ENCODE results near the gene REV1.
"Not testable (repeated sequence)": the region's sequence is repeated elsewhere in the genome, so short reads cannot be mapped to it uniquely, and the experiment has no call there.

REV1 gene

GRCh38 chr2:99507937-99508818 is 18.4 kb upstream of the REV1 start:
- no peaks in the 10 kb centered on the region for H3K9me2 ChIP-seq (replicated peaks; ENCODE audit: insufficient read depth, low read length)
- no peak for TF ChIP-seq EZH2 (optimal IDR thresholded peaks at IDR 0.05; ENCODE audit: low read depth, low read length)
- TF ChIP-seq EZH2phosphoT487 (IDR thresholded peaks at IDR 0.05; ENCODE audit: low read length), result no peak
- no peak for TF ChIP-seq CTCF (IDR thresholded peaks at IDR 0.05; ENCODE audit: low read length)
- no peaks in the 10 kb centered on the region for H4K20me1 ChIP-seq (ENCODE audit: insufficient read depth, low read length)
- peak overlapping the region; percentile 4; the same call in 1 of the 2 replicates for H3K4me2 ChIP-seq (ENCODE audit: low read depth, low read length)
- H3K9ac ChIP-seq (ENCODE audit: low read length), result no peak overlapping the region
- peak overlapping the region; percentile 16; the same call in 1 of the 2 replicates for H3K27ac ChIP-seq (ENCODE audit: low read length)
- no peaks in the 10 kb centered on the region for H3F3A ChIP-seq (ENCODE audit: insufficient read depth, low read length)
- peak; percentile 33 for DNase-seq
- H3K9me3 ChIP-seq (replicated peaks; ENCODE audit: insufficient read depth, low read length), result no peaks in the 10 kb centered on the region
- H3K4me3 ChIP-seq (ENCODE audit: low read length), result no peak overlapping the region
- no peaks in the 10 kb centered on the region for H3K27me3 ChIP-seq (replicated peaks; ENCODE audit: insufficient read depth, low read length)
- no peak overlapping the region for H2AFZ ChIP-seq (ENCODE audit: low read length)
- no peaks in the 10 kb centered on the region for H3K79me2 ChIP-seq (ENCODE audit: low read length)
- H3K4me1 ChIP-seq (ENCODE audit: low read length), result peaks cover 6% of the 10 kb centered on the region
- no peaks in the 10 kb centered on the region for H3K36me3 ChIP-seq (replicated peaks; ENCODE audit: insufficient read depth, low read length)

- H3K4me2 ChIP-seq (ENCODE audit: low read depth, low read length), result no peak overlapping the region
- no peak for TF ChIP-seq CTCF (IDR thresholded peaks at IDR 0.05; ENCODE audit: low read length)
- no peak for TF ChIP-seq EZH2 (optimal IDR thresholded peaks at IDR 0.05; ENCODE audit: low read depth, low read length)
- TF ChIP-seq EZH2phosphoT487 (IDR thresholded peaks at IDR 0.05; ENCODE audit: low read length), result no peak
- no peaks in the 10 kb centered on the region for H4K20me1 ChIP-seq (ENCODE audit: insufficient read depth, low read length)
- no peak overlapping the region for H3K27ac ChIP-seq (ENCODE audit: low read length)
- no peaks in the 10 kb centered on the region for H3K9me3 ChIP-seq (replicated peaks; ENCODE audit: insufficient read depth, low read length)
- no peak overlapping the region for H2AFZ ChIP-seq (ENCODE audit: low read length)
- no peak overlapping the region for H3K4me3 ChIP-seq (ENCODE audit: low read length)
- H3K9me2 ChIP-seq (replicated peaks; ENCODE audit: insufficient read depth, low read length), result no peaks in the 10 kb centered on the region
- H3K79me2 ChIP-seq (ENCODE audit: low read length), result no peaks in the 10 kb centered on the region
- no peak for DNase-seq
- no peak overlapping the region for H3K9ac ChIP-seq (ENCODE audit: low read length)
- H3F3A ChIP-seq (ENCODE audit: insufficient read depth, low read length), result no peaks in the 10 kb centered on the region
- no peaks in the 10 kb centered on the region for H3K27me3 ChIP-seq (replicated peaks; ENCODE audit: insufficient read depth, low read length)
- H3K4me1 ChIP-seq (ENCODE audit: low read length), result peaks cover 6% of the 10 kb centered on the region
- no peaks in the 10 kb centered on the region for H3K36me3 ChIP-seq (replicated peaks; ENCODE audit: insufficient read depth, low read length)
Observed at GRCh38 chr2:99504844-99505584, 15.2 kb upstream of the REV1 start.

GRCh38 chr2:99503662-99504416 is 14.0 kb upstream of the REV1 start:
- not testable (repeated sequence) for H3K27ac ChIP-seq (ENCODE audit: low read length); H4K20me1 ChIP-seq (ENCODE audit: insufficient read depth, low read length); H3K79me2 ChIP-seq (ENCODE audit: low read length); H3F3A ChIP-seq (ENCODE audit: insufficient read depth, low read length); H3K9me2 ChIP-seq (replicated peaks; ENCODE audit: insufficient read depth, low read length); H3K4me3 ChIP-seq (ENCODE audit: low read length); H3K36me3 ChIP-seq (replicated peaks; ENCODE audit: insufficient read depth, low read length); DNase-seq; H3K9ac ChIP-seq (ENCODE audit: low read length); H3K4me1 ChIP-seq (ENCODE audit: low read length); H3K4me2 ChIP-seq (ENCODE audit: low read depth, low read length); H3K9me3 ChIP-seq (replicated peaks; ENCODE audit: insufficient read depth, low read length); H3K27me3 ChIP-seq (replicated peaks; ENCODE audit: insufficient read depth, low read length); H2AFZ ChIP-seq (ENCODE audit: low read length)
